Aorta (tissue), 5 donors: ENCODE results near the gene ASTN1. TPM values are rescaled to one million over a fixed set of nuclear protein-coding genes. Genes with fewer than 3 reads are reported as not detected.

ENCODE experiments used
- ATAC-seq: fragments of 200-7000 bp; cut with Tn5 transposase; one replicate; pipeline ENCODE4 v1.9.1; 2022; ENCODE audit warnings: moderate library complexity; ENCODE audit not compliant: low FRiP score
- DNase-seq, 2 donors: peaks; one replicate each; pipeline ENCODE4 v3.0.0-alpha.2; 2020
- H3K27ac ChIP-seq, 2 donors: one replicate each; pipeline ENCODE4 v1.5.1; 2013; ENCODE audit warnings: low read length in 2 of 2, mild to moderate bottlenecking in 2 of 2, moderate library complexity in 2 of 2, control low read depth in 1 of 2, inconsistent platforms in 1 of 2, low read depth in 1 of 2
- H3K27me3 ChIP-seq, 2 donors: one replicate each; pipeline ENCODE4 v1.6.1; 2013; ENCODE audit warnings: control low read depth in 1 of 2, low read length in 1 of 2, mild to moderate bottlenecking in 1 of 2, moderate library complexity in 1 of 2; ENCODE audit not compliant: insufficient read depth in 2 of 2, control insufficient read depth in 1 of 2
- H3K36me3 ChIP-seq, 2 donors: one replicate each; pipeline ENCODE4 v1.6.1; 2013; ENCODE audit warnings: control low read depth in 1 of 2, low read length in 1 of 2, mild to moderate bottlenecking in 1 of 2; ENCODE audit not compliant: insufficient read depth in 2 of 2, control insufficient read depth in 1 of 2
- H3K4me1 ChIP-seq, 2 donors: one replicate each; pipeline ENCODE4 v1.6.1; 2013; ENCODE audit warnings: low read length in 2 of 2, control low read depth in 1 of 2, mild to moderate bottlenecking in 1 of 2, moderate library complexity in 1 of 2; ENCODE audit not compliant: insufficient read depth in 2 of 2, control insufficient read depth in 1 of 2
- H3K4me3 ChIP-seq, 2 donors: one replicate each; pipeline ENCODE4 v1.5.1; 2013; ENCODE audit warnings: low read length in 2 of 2, control low read depth in 1 of 2, mild to moderate bottlenecking in 1 of 2
- H3K9me3 ChIP-seq: one replicate; pipeline ENCODE4 v1.6.1; 2013; ENCODE audit warnings: mild to moderate bottlenecking, low read length; ENCODE audit not compliant: control insufficient read depth
- WGBS, 2 donors: extraction: QIAGEN DNeasy Blood & Tissue Kit; methylation state at CpG; one replicate each; pipeline ENCODE4 v1.1.7; 2013; 5-methylcytosine and 5-hydroxymethylcytosine counted together
- intact Hi-C, 2 donors: fragments of 100-400 bp; cut with DNase I; formaldehyde crosslinking; loops; one replicate each; pipeline versions ENCODE4 v1.14.2 to v1.15.0; 2022
- polyA plus RNA-seq, 2 donors: library from polyadenylated mRNA; stranded (reverse); fragments of 200-250 nt; gene quantifications; one replicate each; pipeline ENCODE4 v1.2.3, GENCODE V29; 2013
- total RNA-seq, 2 donors: library from RNA; stranded (reverse); fragmentation: NEBNext Ultra II Directional; extraction: Animal tissue kit (Norgen Biotek cat#: 25700); gene quantifications; one replicate each; pipeline ENCODE4 v1.2.1, GENCODE V29; 2021
- donor health status: healthy with polysubstance abuse.
- donor health status: Bipolar disorder and iron deficiency.
- donor health status: DM: no; HTN: no; CAD: no.
- donor health status: DM: no; HTN: no; CAD: no.
- donor health status: DM: yes; HTN: yes; CAD: no.

The ASTN1 gene
- total and polyA plus RNA-seq, 4 donors, result 0.06 to 0.33 TPM; not detected in 2

DNA sequence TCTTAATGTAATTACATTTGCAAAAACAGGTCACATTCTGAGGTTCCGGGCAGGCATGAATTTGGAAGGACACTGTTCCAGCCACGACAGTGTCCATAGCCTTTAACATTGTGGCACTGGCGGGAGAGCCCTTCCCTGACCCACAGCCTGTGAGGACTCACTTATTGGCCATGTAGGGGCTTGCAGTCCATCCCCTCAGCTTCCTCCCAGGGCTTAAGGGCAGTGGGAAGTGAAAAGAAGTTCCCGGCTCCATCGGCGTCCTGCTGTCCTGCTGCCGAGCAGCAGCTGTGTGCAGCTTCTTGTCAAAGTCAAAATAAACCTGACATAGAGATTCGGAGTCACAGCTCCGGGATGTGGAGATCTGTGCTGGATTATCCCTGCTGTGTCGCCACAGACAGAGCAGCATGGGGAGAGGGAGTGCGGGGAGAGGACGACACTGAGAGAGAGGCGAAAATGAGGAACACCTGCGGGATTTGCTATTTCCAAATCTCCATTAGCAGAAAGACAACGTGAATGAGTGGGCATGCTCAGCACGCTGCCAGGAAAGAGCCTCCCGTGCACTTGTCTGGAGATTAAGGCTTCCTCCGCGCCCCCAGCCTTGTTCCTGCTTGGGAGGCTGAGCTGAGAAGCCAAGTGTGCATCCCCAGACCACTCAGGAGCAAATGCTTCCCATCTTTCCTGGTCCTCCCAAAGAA lies 260.3 kb downstream of the ASTN1 start:
- H3K4me1 ChIP-seq, result no peaks in the 10 kb centered on the region
- no peak overlapping the region for H3K4me3 ChIP-seq
- peaks cover 1% of the 10 kb centered on the region for H3K9me3 ChIP-seq
- no peak for ATAC-seq
- H3K27me3 ChIP-seq, result no peaks in the 10 kb centered on the region
- intact Hi-C loops, result no loop called here
- H3K27ac ChIP-seq, result no peak overlapping the region
- 42 to 47% methylated on average over 19 of the region's 19 CpGs for WGBS, 2 donors
- H3K36me3 ChIP-seq, result no peaks in the 10 kb centered on the region
- no peak for DNase-seq

- Histone ChIP-seq H3K9me3 (peaks cover 1% of the 10 kb centered on the region), H3K4me1 (no peaks in the 10 kb centered on the region), H3K4me3 (no peak overlapping the region), H3K27ac (no peak overlapping the region), H3K27me3 (no peaks in the 10 kb centered on the region), H3K36me3 (no peaks in the 10 kb centered on the region)
- intact Hi-C loops, result no loop called here
- 61 to 62% methylated on average over 4 of the region's 4 CpGs for WGBS, 2 donors
- ATAC-seq (no peak), DNase-seq (no peak)
These were observed 261.0 kb downstream of the ASTN1 start for GRCh38 chr1:176903474-176903873.

DNA sequence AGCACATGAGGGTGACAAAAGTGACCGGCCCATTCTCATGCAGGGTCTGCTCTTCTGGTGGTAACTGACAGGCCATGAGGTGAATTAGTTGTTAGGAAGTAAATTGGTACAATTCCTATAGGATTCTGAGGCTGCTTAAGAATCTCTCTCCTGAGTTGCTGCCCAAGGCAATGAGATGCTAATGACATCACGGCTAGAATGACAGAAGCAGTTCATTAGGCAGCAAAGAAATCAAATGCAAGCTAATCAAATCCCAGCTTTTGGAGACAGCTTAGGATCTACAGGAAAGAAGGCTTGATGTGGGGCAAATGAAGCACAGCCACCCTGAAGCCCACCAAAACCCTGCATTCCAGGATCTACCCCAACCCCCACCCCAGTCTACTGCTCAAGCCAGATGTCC lies 265.2 kb downstream of the ASTN1 start:
- Histone ChIP-seq H3K27me3 (no peaks in the 10 kb centered on the region), H3K4me3 (no peak overlapping the region), H3K36me3 (no peaks in the 10 kb centered on the region), H3K4me1 (no peaks in the 10 kb centered on the region), H3K9me3 (no peaks in the 10 kb centered on the region), H3K27ac (no peak overlapping the region)
- intact Hi-C loops, result loop anchor here (5.0 to 10.0 kb wide), 5 partner anchors 48 to 1048 kb away; no protein-coding TSS in a partner anchor
- no peak for ATAC-seq
- WGBS, 2 donors, result 91 to 96% methylated on average over 2 of the region's 2 CpGs
- no peak for DNase-seq

DNA sequence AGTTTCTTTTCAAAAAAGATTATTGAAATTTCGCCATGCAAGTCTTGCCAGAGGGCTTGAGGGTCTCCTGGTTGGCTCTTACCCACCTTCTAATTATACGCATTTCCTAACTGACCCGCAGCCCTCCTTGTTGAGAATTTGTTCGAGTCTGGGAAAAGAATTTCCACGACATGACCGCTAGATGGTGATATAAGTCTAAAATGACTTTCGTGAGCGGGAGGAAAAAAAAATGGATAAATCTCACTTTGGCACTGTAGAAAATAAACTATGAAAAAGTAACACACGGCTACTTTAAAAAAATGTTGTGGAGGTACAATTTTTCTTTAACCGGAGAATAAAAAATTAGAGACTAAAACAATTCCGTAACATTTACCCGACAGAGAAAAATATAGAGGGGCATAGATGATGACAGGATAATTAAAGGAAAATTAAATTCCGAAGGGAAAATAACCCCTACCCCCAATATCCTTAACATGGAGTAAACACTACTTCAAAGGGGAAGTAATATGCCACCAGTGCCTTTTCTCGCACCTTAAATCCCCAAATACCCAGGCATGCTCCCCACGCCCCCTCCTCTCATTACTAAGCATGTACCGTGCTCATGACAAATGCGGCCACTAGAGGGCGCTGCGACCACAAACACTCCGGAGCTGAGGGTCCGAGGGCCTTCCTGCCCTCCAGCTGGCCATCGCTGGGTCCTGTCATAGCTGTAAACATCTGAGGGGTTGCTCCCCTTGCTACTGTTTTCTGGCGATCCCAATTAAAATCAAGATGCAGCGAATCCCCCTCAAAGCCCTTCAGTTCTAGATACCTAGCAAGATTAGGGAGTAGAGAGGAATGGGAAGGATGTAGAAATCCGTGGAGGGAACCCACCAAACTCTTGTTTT lies 266.9 kb downstream of the ASTN1 start:
- H3K4me3 ChIP-seq, result peak overlapping the region in 1 of 2 donors; percentile 4
- peak in 1 of 2 donors; percentile 88 for DNase-seq
- H3K27ac ChIP-seq, result no peak overlapping the region
- no peaks in the 10 kb centered on the region for H3K36me3 ChIP-seq
- ATAC-seq, result peak; percentile 75
- 4 to 6% methylated on average over 25 of the region's 25 CpGs for WGBS, 2 donors
- H3K9me3 ChIP-seq, result no peaks in the 10 kb centered on the region
- no peaks in the 10 kb centered on the region for H3K27me3 ChIP-seq
- intact Hi-C loops, result loop anchor here (2.0 to 10.0 kb wide), 6 partner anchors 50 to 1050 kb away; no protein-coding TSS in a partner anchor
- H3K4me1 ChIP-seq, result no peaks in the 10 kb centered on the region

GRCh38 chr1:176896216-176896615 lies 268.3 kb downstream of the ASTN1 start:
- Histone ChIP-seq H3K36me3 (no peaks in the 10 kb centered on the region), H3K27me3 (no peaks in the 10 kb centered on the region), H3K4me3 (no peak overlapping the region), H3K9me3 (no peaks in the 10 kb centered on the region), H3K27ac (no peak overlapping the region), H3K4me1 (no peaks in the 10 kb centered on the region)
- intact Hi-C loops, result loop anchor here (2.0 to 10.0 kb wide), 6 partner anchors 51 to 1051 kb away; no protein-coding TSS in a partner anchor
- ATAC-seq, result no peak
- no peak for DNase-seq
- 75 to 77% methylated on average over 10 of the region's 10 CpGs for WGBS, 2 donors

DNA sequence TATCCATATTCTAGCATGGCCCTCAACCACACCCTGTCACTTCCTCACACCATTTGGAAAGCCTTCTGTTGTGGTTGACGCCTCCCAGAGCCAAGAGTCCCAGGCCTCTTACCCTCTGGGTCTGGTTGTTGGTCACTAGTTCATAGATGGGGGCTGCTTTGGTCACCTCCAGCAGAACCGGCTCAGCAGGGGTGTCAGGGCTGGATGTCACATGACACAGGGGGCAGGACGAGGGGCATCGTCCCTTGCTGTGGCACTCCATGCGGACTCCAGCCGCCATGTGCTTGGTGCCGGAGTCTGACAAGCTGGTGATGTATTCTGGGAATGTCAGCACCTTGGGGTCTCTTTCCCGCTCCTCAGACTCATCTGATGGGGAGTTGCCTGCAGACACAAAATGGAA lies 270.1 kb downstream of the ASTN1 start:
- H3K4me3 ChIP-seq, result no peak overlapping the region
- intact Hi-C loops, result loop anchor here (5.0 to 10.0 kb wide), 3 partner anchors 460 to 890 kb away; no protein-coding TSS in a partner anchor
- no peaks in the 10 kb centered on the region for H3K27me3 ChIP-seq
- WGBS, 2 donors, result 90% methylated on average over 8 of the region's 8 CpGs
- no peaks in the 10 kb centered on the region for H3K9me3 ChIP-seq
- ATAC-seq (no peak), DNase-seq (no peak)
- H3K4me1 ChIP-seq, result no peaks in the 10 kb centered on the region
- no peaks in the 10 kb centered on the region for H3K36me3 ChIP-seq
- no peak overlapping the region for H3K27ac ChIP-seq

DNA sequence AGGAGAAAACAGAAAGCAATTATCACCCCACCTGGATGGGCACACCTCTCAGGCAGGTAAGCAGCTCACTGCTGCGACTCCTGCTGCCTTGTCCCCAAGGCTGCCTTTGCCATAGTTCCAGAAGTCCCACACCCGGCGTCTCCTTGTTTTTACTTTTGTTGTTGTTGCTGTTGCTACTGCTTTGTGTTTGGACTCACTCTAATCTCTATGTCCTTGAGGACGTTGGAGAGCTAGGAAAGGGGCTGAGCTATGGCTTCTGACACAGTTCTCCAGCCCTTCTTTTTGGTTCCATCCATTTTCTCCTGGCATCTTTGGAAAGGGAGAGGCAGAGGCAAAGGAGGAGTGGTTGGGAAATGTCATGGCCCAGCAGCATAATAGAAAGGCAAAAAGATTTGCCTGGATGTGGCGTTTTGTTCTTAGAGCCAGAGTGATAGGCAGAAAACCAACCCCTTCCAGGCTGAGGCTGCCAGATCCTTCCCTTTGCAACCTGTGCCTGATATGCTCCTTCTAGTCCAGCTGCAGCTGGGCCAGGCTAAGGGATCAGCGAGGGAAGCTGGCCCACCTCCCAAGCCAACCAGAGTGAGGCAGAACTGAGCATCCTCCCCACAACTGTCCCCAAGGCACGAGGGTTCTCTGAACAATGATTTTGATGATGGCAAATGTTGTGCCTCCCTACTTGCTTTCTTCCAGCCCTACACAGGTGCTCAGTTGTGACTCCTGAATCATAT lies 270.7 kb downstream of the ASTN1 start:
- intact Hi-C loops, result loop anchor here (5.0 to 10.0 kb wide), 3 partner anchors 461 to 891 kb away; no protein-coding TSS in a partner anchor
- Histone ChIP-seq H3K9me3 (no peaks in the 10 kb centered on the region), H3K36me3 (no peaks in the 10 kb centered on the region), H3K27me3 (no peaks in the 10 kb centered on the region), H3K4me1 (no peaks in the 10 kb centered on the region), H3K27ac (no peak overlapping the region), H3K4me3 (no peak overlapping the region)
- ATAC-seq (no peak), DNase-seq (no peak)
- WGBS, 2 donors, result 69 to 73% methylated on average over 7 of the region's 7 CpGs

GRCh38 chr1:176888471-176889032 lies 276.0 kb downstream of the ASTN1 start:
- ATAC-seq (no peak), DNase-seq (no peak)
- H3K4me1 ChIP-seq, result peaks cover 0 to 3% of the 10 kb centered on the region in 2 donors
- intact Hi-C loops, result no loop called here
- no peaks in the 10 kb centered on the region for H3K36me3 ChIP-seq
- no peak overlapping the region for H3K27ac ChIP-seq
- H3K27me3 ChIP-seq, result no peaks in the 10 kb centered on the region
- 62 to 65% methylated on average over 3 of the region's 3 CpGs for WGBS, 2 donors
- no peaks in the 10 kb centered on the region for H3K9me3 ChIP-seq
- no peak overlapping the region for H3K4me3 ChIP-seq
